Muscle of arm (tissue), 12 donors: ENCODE measurements around the gene EZR. TPM values are rescaled to one million over a fixed set of nuclear protein-coding genes. Genes with fewer than 3 reads are reported as not detected.
A peak's percentile ranks its signal among the peaks of the same experiment; 100 is the strongest.
"Not testable (repeated sequence)": the region's sequence is repeated elsewhere in the genome, so short reads cannot be mapped to it uniquely, and the experiment has no call there.

Source experiments
- DNase-seq: peaks from one replicate; pipeline ENCODE4 v3.0.0-alpha.2; 2013
- polyA plus RNA-seq, 12 donors: library from polyadenylated mRNA; unstranded; fragments of 120-200 nt; gene quantifications; one replicate each; pipeline ENCODE4 v1.2.1, GENCODE V29; 2013; ENCODE audit not compliant: insufficient read length in 12 of 12

Gene EZR
- polyA plus RNA-seq, 12 donors: 24.0 to 86.6 (median 33.7) TPM; not detected in 1

DNA sequence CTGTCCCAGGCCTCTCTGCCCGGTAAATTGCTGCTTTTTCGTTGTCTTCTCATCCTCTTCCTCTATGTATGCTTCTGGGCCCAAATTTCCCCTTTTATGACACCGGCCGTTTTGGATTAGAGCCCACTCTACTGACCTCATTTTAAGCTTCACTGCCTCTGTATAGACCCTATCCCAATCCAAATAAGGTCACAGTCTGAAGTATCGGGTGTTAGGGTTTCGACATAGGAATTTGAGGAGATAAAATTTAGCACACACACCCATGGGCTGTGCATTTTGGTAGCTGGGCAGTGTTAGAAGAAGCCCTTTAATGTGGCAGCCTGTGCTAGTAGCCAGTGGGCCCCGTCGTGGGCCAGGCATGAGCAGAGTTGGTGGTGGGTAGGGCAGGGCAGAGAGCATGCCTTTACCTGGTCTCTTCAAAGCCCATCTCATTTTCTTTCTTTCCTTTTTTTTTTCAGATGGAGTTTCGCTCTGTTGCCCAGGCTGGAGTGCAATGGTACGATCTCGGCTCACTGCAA is 27.9 kb upstream of the EZR start:
- no peak for DNase-seq

DNA sequence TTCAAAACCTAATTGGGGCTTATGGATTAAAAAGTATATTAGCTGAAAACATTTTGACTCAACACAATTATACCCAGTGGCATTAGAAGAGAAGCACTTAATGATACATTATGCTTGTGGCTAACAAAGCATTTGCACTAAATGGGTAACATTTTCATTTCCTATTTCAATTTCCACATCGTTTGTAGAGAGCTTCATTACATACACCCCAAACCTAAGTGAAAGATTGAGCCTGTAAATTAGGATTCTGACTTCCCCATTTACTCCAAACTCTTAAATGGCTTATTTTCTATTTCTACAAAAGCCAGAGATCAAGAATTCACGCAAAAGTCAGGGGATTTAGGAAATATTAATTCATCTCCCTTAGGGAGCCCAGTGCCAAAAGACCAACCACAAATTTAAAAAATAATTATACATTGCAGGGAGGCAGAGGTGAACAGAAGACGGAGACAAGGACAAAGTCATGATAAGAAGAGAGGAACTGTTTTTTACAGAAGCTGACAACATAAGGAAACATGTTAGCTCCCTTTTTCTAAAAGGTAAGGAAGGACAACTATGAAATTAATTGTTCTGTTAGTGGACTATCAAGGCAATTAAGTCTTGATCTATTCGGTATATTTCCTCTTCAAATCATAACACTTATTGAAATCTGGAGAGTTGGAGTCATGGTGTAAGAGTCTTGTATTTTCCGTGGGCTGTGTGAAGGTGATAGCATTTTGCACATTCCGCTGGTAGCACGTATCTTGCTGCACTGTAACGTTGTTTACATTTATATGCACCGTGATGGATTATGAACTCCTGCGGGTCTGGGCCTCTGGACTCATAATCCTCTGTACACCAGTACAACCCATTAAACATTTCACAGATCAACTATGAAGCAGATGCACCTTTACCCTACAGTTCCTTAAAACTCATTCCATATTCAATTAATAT is 24.8 kb upstream of the EZR start:
- no peak for DNase-seq

DNA sequence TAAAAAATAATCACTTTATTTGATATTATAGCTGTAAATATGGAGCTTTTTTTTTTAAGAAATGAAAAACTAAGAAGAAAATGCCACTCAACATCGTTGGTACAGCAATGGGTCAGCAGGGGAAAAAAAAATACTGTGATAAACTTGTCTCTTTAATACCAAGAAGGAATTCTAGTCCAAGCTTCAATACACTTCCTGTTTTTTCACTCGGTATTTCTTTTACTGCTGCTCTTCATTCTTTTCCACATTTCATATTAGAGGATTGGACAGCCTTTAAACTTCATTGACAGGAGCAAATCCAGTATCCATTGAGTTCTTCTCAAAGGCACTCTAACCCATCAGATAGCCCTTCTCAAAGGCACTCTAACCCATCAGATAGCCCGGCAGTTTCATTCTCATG is 22.2 kb upstream of the EZR start:
- DNase-seq: no peak

DNA sequence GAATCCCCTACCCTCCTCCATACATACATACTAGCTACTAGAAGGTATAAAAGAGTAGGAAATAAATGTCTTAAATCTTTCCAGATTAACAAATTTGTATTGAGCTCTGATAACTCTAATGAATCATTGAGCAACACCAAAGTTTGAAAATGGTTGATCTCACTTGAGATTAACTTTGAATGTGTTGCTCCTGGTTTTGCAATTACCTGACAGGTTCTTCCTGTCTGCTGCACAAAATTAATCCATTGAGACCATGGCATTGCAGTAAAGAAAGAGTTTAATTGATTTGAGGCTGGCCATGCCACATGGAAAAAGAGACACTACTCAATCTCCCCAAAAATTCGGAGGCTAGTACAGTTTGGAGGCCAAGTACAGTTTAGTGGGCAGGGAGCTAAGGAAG is 21.3 kb upstream of the EZR start:
- DNase-seq: no peak

DNA sequence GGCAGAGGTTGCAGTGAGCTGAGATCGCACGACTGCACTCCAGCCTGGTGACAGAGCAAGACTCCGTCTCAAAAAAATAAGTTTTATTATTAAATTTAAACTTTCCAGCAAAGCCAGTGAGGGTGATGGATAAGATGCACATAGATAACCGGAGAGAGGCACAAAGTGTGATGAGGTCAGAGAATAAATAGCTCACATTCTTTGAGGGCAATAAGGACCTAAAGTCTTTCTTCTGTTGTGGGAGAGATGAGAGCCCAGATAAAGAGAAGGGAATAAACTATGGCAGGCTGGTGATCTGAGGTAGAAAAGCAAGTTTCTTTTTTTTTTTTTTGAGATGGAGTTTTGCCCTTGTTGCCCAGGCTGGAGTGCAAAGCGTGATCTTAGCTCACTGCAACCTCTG is 20.6 kb upstream of the EZR start:
- no peak for DNase-seq

DNA sequence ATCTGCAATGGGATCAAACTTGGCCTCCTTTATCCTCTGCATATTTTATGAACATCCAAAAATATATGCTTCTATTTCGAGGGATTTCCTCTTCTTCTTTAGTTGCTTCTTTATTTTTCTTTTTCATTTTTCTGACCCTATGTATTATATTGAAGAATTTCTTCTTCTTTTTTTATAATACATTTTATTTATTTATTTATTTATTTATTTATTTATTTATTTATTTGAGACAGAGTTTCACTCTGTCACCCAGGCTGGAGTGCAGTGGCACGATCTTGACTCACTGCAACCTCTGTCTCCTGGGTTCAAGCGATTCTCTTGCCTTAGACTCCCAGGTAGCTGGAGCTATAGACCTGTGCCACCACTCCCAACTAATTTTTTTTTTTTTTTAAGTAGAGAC is 19.6 kb upstream of the EZR start:
- DNase-seq: not testable (repeated sequence)

DNA sequence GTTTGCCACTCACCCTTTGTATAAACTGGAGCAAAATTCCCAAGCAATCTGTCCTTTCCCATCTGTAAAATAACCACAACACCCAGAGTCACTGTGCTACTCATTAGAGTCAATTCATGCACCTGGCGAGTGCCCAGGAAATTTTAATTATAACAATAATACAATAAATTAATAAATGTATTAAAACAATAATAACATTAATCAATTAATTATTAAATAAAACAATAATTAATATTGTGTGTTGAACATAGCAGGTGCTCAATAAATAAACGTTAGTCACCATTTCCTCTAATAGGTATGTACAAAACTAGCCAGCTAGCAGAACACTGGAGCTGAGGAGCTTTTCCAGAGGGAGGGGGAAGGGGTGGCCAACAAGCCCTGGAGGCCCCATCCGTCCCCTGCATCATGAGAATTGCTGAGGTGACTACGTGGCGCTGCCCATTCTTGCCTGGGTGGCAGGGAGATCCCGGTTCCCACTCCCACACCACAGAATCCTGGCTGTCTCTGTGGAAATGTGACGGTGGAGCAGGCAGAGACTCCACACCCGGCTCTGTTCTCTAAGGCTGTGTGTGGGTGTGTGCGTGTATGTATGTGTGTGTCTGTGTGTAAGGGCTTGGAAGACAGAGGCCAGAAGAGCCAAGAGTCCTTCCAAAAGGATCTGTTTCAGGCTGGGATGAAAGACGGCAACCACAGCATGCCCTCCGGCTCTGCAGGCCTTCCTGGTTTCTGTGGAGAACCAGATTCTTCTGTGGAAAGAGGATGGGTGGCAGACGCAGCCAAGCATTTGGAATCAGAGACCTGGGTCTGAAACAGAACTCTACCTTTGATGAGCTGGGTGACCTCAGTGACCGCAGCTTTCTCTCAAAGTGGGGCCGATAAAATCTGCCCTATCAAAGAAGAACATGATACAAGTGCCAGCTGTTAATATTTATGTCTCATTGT is 18.8 kb upstream of the EZR start:
- no peak for DNase-seq

DNA sequence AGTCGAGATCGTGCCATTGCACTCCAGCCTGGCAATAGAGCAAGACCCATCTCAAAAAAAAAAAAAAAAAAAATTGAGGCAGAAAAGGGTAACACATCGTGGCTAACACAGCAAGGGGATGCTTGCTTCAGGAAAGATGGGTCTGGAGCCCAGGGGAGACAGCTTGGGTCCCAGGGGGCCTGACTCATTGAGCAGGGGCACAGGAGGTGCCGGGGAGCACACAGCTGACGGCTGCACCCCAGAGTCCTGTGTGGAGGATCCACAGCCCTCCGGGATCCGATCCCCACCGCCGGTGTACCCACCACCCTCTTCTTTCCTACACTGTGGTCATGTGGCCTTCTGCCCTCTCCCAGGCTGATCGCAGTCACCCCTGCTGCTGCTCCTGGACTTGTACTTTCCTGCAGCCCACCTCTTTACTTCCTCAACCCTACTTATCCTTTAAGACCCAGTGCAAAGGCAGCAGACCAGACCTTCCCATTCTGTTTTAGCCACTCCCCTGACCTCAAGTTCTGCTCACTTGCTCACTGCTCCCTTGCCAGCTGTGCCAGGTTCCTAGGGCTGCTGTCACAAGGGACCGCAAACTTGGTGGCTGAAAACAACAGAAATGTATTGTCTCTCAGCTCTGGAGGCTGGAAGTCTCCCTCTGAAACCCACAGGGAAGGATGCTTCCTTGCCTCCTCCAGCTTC is 17.6 kb upstream of the EZR start:
- DNase-seq: no peak

DNA sequence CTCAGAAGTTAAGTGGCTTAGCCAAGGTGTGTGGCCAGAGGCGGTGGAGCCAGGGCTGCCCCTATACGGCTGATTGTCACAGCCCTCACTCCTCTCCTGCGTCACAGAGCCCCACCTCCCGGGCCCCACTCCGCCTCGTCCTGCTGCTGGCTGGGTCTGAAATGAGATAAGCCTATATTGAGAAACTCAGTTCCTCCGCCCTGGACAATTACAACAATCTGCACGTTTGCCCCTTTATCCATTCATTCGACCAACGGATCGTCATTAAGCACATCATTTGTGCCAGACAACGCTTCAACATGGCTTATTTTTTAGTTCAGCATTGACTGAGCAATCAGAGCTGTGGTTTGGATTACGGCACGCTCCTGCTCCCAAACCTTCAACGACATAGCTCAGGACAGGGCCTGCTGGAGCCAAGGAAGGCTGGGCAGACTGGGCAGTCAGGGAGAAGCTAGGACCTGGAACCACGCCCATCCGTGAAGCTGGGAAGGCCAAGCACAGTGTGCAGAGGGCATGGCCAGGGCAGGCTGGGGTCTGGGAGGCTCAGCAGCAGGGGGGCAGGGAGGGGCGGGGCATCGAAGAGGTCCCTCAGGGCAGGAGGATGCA is 16.6 kb upstream of the EZR start:
- no peak for DNase-seq

DNA sequence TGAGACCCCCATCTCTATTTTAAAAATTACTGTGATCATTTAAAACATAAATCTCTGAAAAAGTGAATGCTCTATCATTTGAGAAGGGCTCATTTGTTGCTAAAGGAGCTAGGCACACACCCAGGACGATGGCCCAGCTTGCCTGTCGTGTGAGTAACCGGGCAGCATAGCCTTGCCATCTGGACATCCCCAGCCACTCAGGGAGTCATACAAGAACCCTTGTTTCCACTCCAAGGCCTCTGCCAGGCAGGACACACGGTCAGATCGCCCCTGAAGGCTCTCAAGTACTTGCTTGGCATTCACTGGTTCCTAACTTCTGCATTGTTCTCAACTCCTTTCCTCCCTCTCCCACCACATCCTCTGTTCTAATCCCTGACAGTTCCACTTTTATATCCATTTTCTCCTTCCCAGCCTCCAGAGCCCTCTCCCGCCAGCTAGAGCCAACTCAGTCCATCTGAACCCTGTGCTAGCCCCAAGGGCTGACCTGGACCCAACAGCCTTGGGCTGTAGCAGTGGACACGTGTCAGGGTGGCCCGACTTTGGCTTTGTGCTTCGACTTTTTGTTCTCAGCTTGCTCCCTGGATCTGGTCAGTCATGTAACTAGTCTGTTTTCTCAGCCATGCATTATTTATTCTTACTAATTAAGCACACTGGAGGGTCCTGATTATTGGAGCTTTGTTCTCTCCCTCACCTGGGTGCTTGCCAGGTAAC is 15.7 kb upstream of the EZR start:
- no peak for DNase-seq

DNA sequence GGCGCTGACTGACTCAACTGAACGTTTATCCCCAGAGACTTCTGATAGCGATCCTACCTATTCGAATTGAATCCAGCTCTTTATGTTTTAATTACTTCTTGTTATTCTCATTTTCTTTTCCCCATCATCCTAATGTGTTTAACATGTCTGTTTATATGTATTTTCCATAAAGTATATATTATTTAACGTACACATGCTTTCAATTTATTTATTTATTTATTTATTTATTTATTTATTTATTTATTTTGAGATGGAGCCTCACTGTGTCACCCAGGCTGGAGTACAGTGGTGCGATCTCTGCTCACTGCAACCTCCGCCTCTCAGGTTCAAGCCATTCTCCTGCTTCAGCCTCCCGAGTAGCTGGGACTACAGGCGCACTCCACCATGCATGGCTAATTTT is 13.6 kb upstream of the EZR start:
- DNase-seq: not testable (repeated sequence)

DNA sequence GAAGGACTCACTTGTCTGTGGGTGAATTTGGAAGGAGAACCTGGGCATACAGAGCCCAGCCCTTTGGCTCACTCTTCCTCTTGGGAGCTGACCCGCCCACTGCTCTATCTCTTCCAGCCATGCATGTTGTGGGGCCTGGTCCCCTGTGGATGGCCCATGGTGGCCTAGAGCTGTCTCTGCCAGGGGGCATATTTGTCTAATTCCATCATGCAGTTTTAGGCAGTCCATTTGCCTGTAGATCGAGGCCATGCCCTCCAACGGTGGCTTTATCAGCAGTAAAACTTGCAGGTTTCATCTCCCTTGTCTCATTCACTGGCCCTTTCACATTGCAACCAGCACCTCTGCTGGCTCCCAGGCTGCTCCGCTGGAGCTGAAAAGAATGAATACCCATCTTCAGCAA is 12.9 kb upstream of the EZR start:
- DNase-seq: no peak

DNA sequence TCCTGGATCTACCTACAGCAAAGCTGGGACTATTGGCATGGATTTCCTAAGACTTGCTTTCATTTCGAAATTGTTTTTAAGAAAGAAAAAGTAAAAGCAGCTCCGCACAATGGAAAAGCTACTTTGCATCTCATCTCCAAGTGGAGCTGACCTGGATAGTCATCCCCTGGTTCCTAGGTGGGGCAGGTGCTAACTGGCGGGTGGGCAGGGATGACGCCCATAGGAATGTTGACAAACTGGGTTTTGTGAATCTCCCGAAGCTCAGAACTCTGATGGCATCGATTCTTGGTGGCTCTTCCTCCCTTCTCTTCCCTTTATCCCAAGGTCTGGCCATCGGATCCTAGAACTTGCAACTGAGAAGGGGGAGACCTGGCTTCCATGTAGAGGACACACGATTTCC is 12.4 kb upstream of the EZR start:
- DNase-seq: no peak

DNA sequence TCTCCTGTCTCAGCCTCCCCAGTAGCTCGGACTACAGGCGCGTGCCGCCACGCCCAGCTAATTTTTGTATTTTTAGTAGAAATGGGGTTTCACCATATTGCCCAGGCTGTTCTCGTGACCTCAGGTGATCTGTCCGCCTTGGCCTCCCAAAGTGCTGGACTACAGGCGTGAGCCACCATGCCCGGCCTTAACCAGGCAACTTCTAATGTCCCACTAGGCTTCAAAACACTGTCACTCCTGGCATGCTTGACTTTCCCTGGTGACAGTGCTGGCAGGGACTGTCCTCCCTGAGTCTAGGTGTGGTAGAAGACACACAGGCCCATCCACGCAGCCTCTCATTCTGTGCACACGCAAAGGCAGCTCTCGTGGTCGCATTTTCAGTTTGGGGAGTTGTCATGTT is 11.6 kb upstream of the EZR start:
- DNase-seq: no peak

DNA sequence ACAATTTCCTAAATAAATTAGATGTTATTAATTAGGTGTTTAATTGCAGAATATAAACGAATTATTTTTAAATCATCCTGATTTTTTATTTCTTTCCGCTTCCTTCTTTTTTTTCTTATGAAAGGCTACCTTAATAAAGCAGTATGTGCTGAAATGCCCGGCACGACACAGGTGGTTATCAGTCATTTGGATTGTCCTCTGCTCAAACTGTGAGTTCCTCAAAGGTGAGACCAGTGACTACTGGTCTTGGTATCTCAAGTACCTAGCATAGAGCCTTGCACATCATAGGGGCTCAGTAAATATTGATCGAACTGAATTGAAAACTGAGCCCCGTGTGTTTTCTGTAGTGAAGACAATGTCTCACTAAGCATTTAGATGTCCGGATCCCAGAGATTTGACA is 9.6 kb upstream of the EZR start:
- DNase-seq: no peak

DNA sequence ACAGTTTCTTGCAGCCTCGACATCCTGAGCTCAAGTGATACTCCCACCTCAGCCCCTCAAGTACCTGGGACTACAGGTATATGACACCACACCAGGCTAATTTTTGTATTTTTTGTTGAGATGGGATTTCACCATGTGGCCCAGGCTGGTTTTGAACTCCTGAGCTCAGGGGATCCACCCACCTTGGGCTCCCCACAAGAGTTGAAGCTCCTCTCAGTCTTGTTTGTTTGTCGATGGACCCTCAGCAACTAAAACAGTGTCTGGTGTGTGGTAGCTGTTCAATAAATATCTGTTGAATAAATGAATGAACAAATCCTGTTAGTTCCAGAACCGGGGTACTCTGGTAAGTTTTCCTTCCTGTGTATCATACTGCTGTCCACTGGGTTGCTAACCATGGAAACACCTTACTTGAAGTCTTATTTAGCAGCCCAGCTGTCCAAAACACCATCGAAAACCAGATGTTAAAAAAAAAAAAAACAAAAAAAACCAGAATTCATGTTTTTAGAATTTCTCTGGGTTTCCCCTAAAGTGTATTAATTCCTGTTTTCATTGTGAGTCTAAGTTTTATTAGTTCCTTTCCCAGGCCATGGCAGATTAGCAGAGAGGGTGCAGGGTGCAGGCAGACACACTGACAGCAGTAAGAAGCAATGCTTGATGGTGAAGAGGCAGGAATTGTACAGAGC is 7.8 kb upstream of the EZR start:
- DNase-seq: no peak

DNA sequence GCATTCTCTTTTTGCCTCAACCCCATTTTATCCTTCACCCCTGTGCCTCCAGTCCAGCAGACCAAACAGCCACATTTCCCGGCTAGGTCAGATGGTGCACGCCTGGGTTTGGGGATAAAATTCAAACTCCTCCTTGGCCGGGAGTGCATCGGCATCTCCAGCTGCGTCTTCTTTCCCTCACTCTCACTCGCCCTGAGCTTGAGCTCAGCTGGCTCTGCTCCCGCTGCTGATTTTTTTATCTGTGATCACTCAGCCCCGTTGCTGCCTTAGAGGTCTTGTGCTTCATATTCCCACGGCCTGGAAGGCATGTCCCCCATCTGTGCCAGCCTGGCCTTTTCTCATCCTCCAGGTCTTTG is 6.8 kb upstream of the EZR start:
- peak; percentile 66 for DNase-seq

DNA sequence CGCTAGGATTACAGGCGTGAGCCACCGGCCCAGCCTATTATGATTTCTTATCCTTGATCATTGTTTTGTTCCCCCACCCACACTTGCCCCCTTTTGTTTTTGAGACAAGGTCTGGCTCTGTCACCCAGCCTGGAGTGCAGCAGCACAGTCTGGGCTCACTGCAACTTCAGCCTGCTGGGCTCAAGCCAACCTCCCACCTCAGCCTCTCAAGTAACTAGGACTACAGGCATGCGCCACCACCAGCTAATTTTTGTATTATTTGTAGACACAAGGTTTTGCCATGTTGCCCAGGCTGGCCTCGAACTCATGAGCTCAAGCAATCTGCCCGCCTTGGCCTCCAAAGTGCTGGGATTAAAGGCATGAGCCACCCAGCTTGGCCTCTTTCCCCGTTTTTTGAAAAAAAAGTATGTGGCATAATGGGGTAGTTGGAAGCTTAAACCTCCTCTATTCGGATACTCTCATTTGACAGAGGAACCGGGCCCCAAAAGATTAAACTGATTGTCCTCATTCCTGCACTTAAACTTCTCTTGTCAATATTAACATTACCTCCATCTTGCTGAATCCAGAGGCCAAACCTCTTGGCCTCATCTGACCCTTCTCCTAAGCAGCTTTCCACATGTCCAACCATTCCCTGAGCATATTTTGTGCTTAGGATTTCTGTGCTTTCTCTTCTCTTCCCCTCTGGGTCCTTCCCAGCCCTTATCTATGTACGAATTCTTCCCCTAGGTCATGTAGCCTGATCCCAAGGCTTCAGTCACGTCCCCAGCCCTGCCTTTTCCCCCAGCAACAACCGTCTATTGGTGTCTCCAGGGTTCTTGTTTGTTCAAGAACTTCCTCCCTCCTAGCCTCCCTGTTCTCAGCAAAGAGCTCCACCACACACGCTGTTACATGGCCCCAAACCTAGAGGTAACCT is 6.1 kb upstream of the EZR start:
- DNase-seq: no peak

DNA sequence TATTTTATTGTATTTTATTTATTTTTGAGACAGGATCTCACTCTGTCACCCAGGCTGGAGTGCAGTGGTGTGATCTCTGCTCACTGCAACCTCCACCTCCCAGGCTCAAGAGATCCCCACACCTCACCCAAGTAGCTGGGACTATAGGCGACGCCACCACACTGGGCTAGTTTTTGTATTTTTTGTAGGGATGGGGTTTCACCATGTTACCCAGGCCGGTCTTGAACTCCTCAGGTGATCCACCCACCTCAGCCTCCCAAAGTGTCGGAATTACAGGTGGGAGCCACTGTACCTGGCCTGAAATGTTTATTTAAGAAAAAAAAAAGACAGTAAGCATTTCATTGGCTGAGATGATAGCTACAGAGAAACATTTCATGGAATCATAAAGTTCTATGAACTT is 4.4 kb upstream of the EZR start:
- DNase-seq: not testable (repeated sequence)
